OCI-LY1 (cell line): ENCODE measurements around the gene ADK.

Experiments used
- H2AFZ ChIP-seq: fragments of 200-600 bp; sonication (generic), shearing (Covaris generic); 2 replicates; pipeline ENCODE4 v1.6.0; 2014; ENCODE audit warnings: antibody characterized with exemption, mild to moderate bottlenecking, low read length
- H3F3A ChIP-seq: fragments of 200-600 bp; sonication (generic), shearing (Covaris generic); 2 replicates; pipeline ENCODE4 v1.6.0; 2014; ENCODE audit warnings: mild to moderate bottlenecking, antibody characterized with exemption, low read length, moderate library complexity; ENCODE audit not compliant: insufficient read depth
- H3K27ac ChIP-seq: fragments of 200-600 bp; sonication (generic); 2 replicates; pipeline ENCODE4 v1.5.1; 2014; ENCODE audit warnings: low read length, mixed run types, mild to moderate bottlenecking, low read depth; ENCODE audit not compliant: poor library complexity, severe bottlenecking
- H3K27me3 ChIP-seq: fragments of 200-600 bp; sonication (generic); 2 replicates; pipeline ENCODE4 v1.6.0; 2014; ENCODE audit warnings: antibody characterized with exemption, mild to moderate bottlenecking, low read length, moderate library complexity; ENCODE audit not compliant: insufficient read depth
- H3K36me3 ChIP-seq: fragments of 200-600 bp; sonication (generic); 2 replicates; pipeline ENCODE4 v1.6.1; 2014; ENCODE audit warnings: mild to moderate bottlenecking, antibody characterized with exemption, low read length, moderate library complexity, mixed read lengths; ENCODE audit not compliant: insufficient read depth
- H3K4me1 ChIP-seq: fragments of 200-600 bp; sonication (generic); 2 replicates; pipeline ENCODE4 v1.5.1; 2014; ENCODE audit warnings: mild to moderate bottlenecking, low read length, moderate library complexity; ENCODE audit not compliant: insufficient read depth, severe bottlenecking
- H3K4me2 ChIP-seq: fragments of 200-600 bp; sonication (generic), shearing (Covaris generic); 2 replicates; pipeline ENCODE4 v1.6.1; 2014; ENCODE audit warnings: low read length
- H3K4me3 ChIP-seq: fragments of 200-600 bp; sonication (generic); 2 replicates; pipeline ENCODE4 v1.5.1; 2014; ENCODE audit warnings: low read length, low read depth, mild to moderate bottlenecking, mixed read lengths; ENCODE audit not compliant: poor library complexity, severe bottlenecking
- H3K79me2 ChIP-seq: fragments of 200-600 bp; shearing (Covaris generic); 2 replicates; pipeline ENCODE4 v1.6.1; 2016; ENCODE audit warnings: mixed run types, low read length, mixed read lengths; ENCODE audit not compliant: insufficient read depth
- H3K9ac ChIP-seq: fragments of 200-600 bp; sonication (generic), shearing (Covaris generic); 2 replicates; pipeline ENCODE4 v1.6.1; 2014; ENCODE audit warnings: mild to moderate bottlenecking, low read length, mixed read lengths
- H3K9me2 ChIP-seq: fragments of 200-600 bp; sonication (generic), shearing (Covaris generic); 2 replicates; pipeline ENCODE4 v1.6.1; 2014; ENCODE audit warnings: low read depth, mild to moderate bottlenecking, low read length, mixed read lengths
- H3K9me3 ChIP-seq: fragments of 200-600 bp; shearing (Covaris generic); 2 replicates; pipeline ENCODE4 v1.6.1; 2014; ENCODE audit warnings: low read length, mixed read lengths
- H4K20me1 ChIP-seq: fragments of 200-600 bp; sonication (generic), shearing (Covaris generic); 2 replicates; pipeline ENCODE4 v1.6.0; 2016; ENCODE audit warnings: mild to moderate bottlenecking, low read length; ENCODE audit not compliant: insufficient read depth
- EZH2 ChIP-seq: fragments of 200-600 bp; sonication (generic), shearing (Covaris generic); IDR thresholded peaks from 2 replicates; pipeline ENCODE4 v1.8.0; 2017; ENCODE audit warnings: borderline replicate concordance, mixed run types, mild to moderate bottlenecking, antibody characterized with exemption, low read length, moderate library complexity, mixed read lengths
- TF ChIP-seq, protein P1 (sequence below): fragments of 200-600 bp; sonication (generic), shearing (Covaris generic); IDR thresholded peaks from 2 replicates; pipeline ENCODE4 v1.5.1; 2017; ENCODE audit warnings: mild to moderate bottlenecking, antibody characterized with exemption, low read length, moderate library complexity, mixed read lengths

The ADK gene

DNA sequence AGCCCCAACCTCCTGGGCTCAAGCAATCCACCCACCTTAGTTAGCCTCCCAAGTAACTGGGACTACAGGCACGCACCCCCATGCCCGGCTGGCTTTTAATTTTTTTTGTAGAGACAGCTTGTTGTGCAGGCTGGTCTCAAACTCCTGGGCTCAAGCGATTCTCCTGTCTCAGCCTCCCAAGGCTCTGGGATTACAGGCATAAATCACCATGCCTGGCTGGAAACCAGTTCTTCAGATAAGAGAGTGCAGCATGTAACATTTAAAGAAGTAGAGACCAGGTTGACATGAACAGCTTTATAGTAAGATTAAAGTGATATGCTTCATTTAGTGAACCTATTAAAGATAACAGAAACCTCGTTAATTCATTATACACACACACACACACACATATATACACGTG lies 507.5 kb downstream of the ADK start:
- H3K4me1 ChIP-seq: no peaks in the 10 kb centered on the region
- H3K27ac ChIP-seq: no peak overlapping the region
- H3K36me3 ChIP-seq: no peaks in the 10 kb centered on the region
- H2AFZ ChIP-seq: no peak overlapping the region
- H3K4me2 ChIP-seq: no peak overlapping the region
- H3K9ac ChIP-seq: no peak overlapping the region
- no peaks in the 10 kb centered on the region for H3K9me3 ChIP-seq
- H3K9me2 ChIP-seq: no peaks in the 10 kb centered on the region
- no peaks in the 10 kb centered on the region for H3K79me2 ChIP-seq
- H3F3A ChIP-seq: no peaks in the 10 kb centered on the region
- H3K27me3 ChIP-seq: no peaks in the 10 kb centered on the region
- H3K4me3 ChIP-seq: no peak overlapping the region
- TF ChIP-seq EZH2: no peak
- TF ChIP-seq, protein P1, sequence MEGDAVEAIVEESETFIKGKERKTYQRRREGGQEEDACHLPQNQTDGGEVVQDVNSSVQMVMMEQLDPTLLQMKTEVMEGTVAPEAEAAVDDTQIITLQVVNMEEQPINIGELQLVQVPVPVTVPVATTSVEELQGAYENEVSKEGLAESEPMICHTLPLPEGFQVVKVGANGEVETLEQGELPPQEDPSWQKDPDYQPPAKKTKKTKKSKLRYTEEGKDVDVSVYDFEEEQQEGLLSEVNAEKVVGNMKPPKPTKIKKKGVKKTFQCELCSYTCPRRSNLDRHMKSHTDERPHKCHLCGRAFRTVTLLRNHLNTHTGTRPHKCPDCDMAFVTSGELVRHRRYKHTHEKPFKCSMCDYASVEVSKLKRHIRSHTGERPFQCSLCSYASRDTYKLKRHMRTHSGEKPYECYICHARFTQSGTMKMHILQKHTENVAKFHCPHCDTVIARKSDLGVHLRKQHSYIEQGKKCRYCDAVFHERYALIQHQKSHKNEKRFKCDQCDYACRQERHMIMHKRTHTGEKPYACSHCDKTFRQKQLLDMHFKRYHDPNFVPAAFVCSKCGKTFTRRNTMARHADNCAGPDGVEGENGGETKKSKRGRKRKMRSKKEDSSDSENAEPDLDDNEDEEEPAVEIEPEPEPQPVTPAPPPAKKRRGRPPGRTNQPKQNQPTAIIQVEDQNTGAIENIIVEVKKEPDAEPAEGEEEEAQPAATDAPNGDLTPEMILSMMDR: no peak
- H4K20me1 ChIP-seq: no peaks in the 10 kb centered on the region

DNA sequence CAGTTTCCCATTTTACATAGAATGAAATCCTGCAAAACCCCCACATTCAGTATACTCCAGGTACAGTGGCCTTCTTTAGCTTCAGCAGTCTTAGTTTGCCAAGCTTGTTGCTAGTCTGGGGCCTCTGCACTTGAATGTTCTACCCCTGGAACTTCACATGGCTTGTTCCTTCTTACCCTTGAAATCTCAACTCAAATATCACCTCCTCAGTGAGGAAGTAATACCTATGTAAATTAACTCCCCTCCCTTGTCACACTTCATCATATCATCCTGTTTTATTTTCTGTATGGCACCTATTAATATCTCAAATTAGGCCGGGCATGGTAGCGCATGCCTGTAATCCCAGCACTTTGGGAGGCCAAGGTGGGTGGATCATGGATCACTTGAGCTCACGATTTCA lies 511.6 kb downstream of the ADK start:
- no peak overlapping the region for H3K27ac ChIP-seq
- no peaks in the 10 kb centered on the region for H3K9me2 ChIP-seq
- H4K20me1 ChIP-seq: no peaks in the 10 kb centered on the region
- no peak overlapping the region for H3K9ac ChIP-seq
- H3K36me3 ChIP-seq: no peaks in the 10 kb centered on the region
- TF ChIP-seq EZH2: no peak
- TF ChIP-seq, protein P1: no peak
- no peaks in the 10 kb centered on the region for H3K79me2 ChIP-seq
- H3K4me1 ChIP-seq: no peaks in the 10 kb centered on the region
- H2AFZ ChIP-seq: no peak overlapping the region
- no peaks in the 10 kb centered on the region for H3F3A ChIP-seq
- no peak overlapping the region for H3K4me2 ChIP-seq
- H3K27me3 ChIP-seq: no peaks in the 10 kb centered on the region
- H3K4me3 ChIP-seq: no peak overlapping the region
- H3K9me3 ChIP-seq: no peaks in the 10 kb centered on the region

DNA sequence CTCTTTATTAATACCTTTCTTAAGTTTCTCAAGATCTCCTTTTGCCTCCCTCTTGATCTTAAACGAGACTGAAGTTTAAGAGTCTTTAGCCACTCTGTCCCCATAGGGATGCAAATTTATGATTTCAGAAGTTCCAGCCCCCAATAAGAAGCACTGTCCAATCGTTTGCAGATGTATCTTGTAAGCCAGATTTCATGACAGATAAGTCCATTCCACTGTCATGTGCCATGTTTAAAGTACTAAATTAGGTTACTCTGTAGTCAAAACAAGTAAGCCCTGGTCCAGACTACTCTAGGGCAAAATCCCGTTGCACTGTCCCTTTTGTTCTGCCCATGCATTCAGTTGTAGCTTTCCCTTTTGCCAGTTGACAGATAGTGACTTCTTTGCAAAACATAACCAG lies 518.2 kb downstream of the ADK start:
- Histone ChIP-seq H3F3A (no peaks in the 10 kb centered on the region), H3K9me3 (peaks cover 15% of the 10 kb centered on the region), H3K36me3 (peaks cover 31% of the 10 kb centered on the region), H4K20me1 (no peaks in the 10 kb centered on the region), H3K4me3 (no peak overlapping the region), H3K27ac (no peak overlapping the region), H3K9ac (no peak overlapping the region), H3K9me2 (no peaks in the 10 kb centered on the region), H3K79me2 (no peaks in the 10 kb centered on the region), H3K4me1 (no peaks in the 10 kb centered on the region), H2AFZ (no peak overlapping the region), H3K4me2 (no peak overlapping the region), H3K27me3 (no peaks in the 10 kb centered on the region)
- no peak for TF ChIP-seq EZH2
- TF ChIP-seq, protein P1: no peak
